Stomach (tissue), 4 donors: Measurements from ENCODE around the gene TSC22D1.

Experiments used
- CTCF ChIP-seq, 7 experiments: fragments of 450-650 bp in 4 of 7; fragments of 200-600 bp in 3 of 7; sonication (generic) in 3 of 7; IDR thresholded peaks; one replicate each; pipeline ENCODE4 v1.5.1; 2016 to 2019; ENCODE audit warnings: antibody characterized with exemption in 7 of 7, control low read depth in 2 of 7, mild to moderate bottlenecking in 1 of 7
- POLR2AphosphoS5 ChIP-seq, 3 donors: sonication (generic); formaldehyde crosslinking; IDR thresholded peaks; one replicate each; pipeline ENCODE4 v1.6.1; 2016; ENCODE audit warnings: antibody characterized with exemption in 3 of 3

- TF ChIP-seq CTCF (IDR thresholded peaks at IDR 0.05) (no peak), POLR2AphosphoS5 (IDR thresholded peaks at IDR 0.05) (no peak)
These were observed 42.2 kb upstream of the TSC22D1 start for GRCh38 chr13:44618326-44618725.
